ENCODE data around the gene EFHD1.

The EFHD1 gene

GRCh38 chr2:232633413-232634205 lies at the start of gene EFHD1:
Gene EFHD1 (plus strand): TSS chr2:232633604. CDS start chr2:232633705, 101 bp downstream.
- ATAC-seq (peak; percentile 86), DNase-seq (peak; percentile 67)

- ATAC-seq (no peak), DNase-seq (no peak)
These were observed 49.2 kb upstream of the EFHD1 start for GRCh38 chr2:232584238-232584637.

- no peak for ATAC-seq
- DNase-seq: no peak
These were observed 46.4 kb upstream of the EFHD1 start for GRCh38 chr2:232586943-232587505.

- ATAC-seq (no peak), DNase-seq (no peak)
These were observed 45.9 kb upstream of the EFHD1 start for GRCh38 chr2:232587512-232587911.

- no peak for DNase-seq
- ATAC-seq: no peak
These were observed 45.4 kb upstream of the EFHD1 start for GRCh38 chr2:232588031-232588430.

GRCh38 chr2:232588680-232589585 lies 44.5 kb upstream of the EFHD1 start:
- no peak for DNase-seq
- ATAC-seq: no peak

GRCh38 chr2:232592772-232593395 lies 40.5 kb upstream of the EFHD1 start:
- ATAC-seq (no peak), DNase-seq (no peak)

GRCh38 chr2:232593982-232594381 lies 39.4 kb upstream of the EFHD1 start:
- DNase-seq (no peak), ATAC-seq (no peak)

GRCh38 chr2:232597362-232598079 lies 35.9 kb upstream of the EFHD1 start:
- ATAC-seq (no peak), DNase-seq (no peak)

- DNase-seq (no peak), ATAC-seq (no peak)
These were observed 35.1 kb upstream of the EFHD1 start for GRCh38 chr2:232598293-232598692.

- ATAC-seq (no peak), DNase-seq (no peak)
These were observed 33.2 kb upstream of the EFHD1 start for GRCh38 chr2:232600053-232600773.

- DNase-seq (no peak), ATAC-seq (no peak)
These were observed 30.1 kb upstream of the EFHD1 start for GRCh38 chr2:232603283-232603682.

GRCh38 chr2:232604535-232604934 lies 28.9 kb upstream of the EFHD1 start:
- DNase-seq: no peak
- no peak for ATAC-seq

- ATAC-seq: no peak
- DNase-seq: no peak
These were observed 26.4 kb upstream of the EFHD1 start for GRCh38 chr2:232607011-232607410.

- ATAC-seq: no peak
- no peak for DNase-seq
These were observed 23.8 kb upstream of the EFHD1 start for GRCh38 chr2:232609607-232610006.

- DNase-seq: no peak
These were observed 23.3 kb upstream of the EFHD1 start for GRCh38 chr2:232610081-232610480.

GRCh38 chr2:232611061-232611460 lies 22.3 kb upstream of the EFHD1 start:
- DNase-seq (no peak), ATAC-seq (no peak)

More at GRCh38 chr2:232610081-232610480, 23.3 kb upstream of the EFHD1 start:
- ATAC-seq: no peak

- DNase-seq (peak; percentile 85), ATAC-seq (no peak)
These were observed 21.7 kb upstream of the EFHD1 start for GRCh38 chr2:232611559-232612218.

GRCh38 chr2:232613538-232614134 lies 19.8 kb upstream of the EFHD1 start:
- DNase-seq (no peak), ATAC-seq (no peak)

- no peak for ATAC-seq
- no peak for DNase-seq
These were observed 18.1 kb upstream of the EFHD1 start for GRCh38 chr2:232615339-232615738.

Measured in stimulated activated naive CD8-positive, alpha-beta T cell treated with anti-CD3 and anti-CD28 coated beads, Interleukin-15, Interleukin-2, amounts not matched to agents 100 U/mL and 50 U/mL, for 24 hours (primary cell).